ENCODE results near the gene B3GNT3.
"Not testable (repeated sequence)": the region's sequence is repeated elsewhere in the genome, so short reads cannot be mapped to it uniquely, and the experiment has no call there.

Gene B3GNT3

GRCh38 chr19:17766543-17767131, 28.3 kb upstream of the B3GNT3 start:
- no peak for DNase-seq (ENCODE audit: low read depth in 3 of 3)

- no peak for DNase-seq (ENCODE audit: low read depth in 3 of 3)
Observed at GRCh38 chr19:17767559-17767958, 27.4 kb upstream of the B3GNT3 start.

- DNase-seq (ENCODE audit: low read depth in 3 of 3), result no peak
Observed at GRCh38 chr19:17770613-17771012, 24.3 kb upstream of the B3GNT3 start.

GRCh38 chr19:17772172-17772571, 22.8 kb upstream of the B3GNT3 start:
- DNase-seq (ENCODE audit: low read depth in 3 of 3), result no peak

GRCh38 chr19:17775245-17775927, 19.6 kb upstream of the B3GNT3 start:
- DNase-seq (ENCODE audit: low read depth in 3 of 3), result no peak

- no peak for DNase-seq (ENCODE audit: low read depth in 3 of 3)
Observed at GRCh38 chr19:17775991-17776803, 18.7 kb upstream of the B3GNT3 start.

GRCh38 chr19:17777840-17778239, 17.1 kb upstream of the B3GNT3 start:
- not testable (repeated sequence) for DNase-seq (ENCODE audit: low read depth in 3 of 3)

- peak; percentile 29 to 61 (median 44) for DNase-seq (ENCODE audit: low read depth in 3 of 3)
Observed at GRCh38 chr19:17778251-17778967, 16.5 kb upstream of the B3GNT3 start.

GRCh38 chr19:17778968-17779929, 15.7 kb upstream of the B3GNT3 start:
- no peak for DNase-seq (ENCODE audit: low read depth in 3 of 3)

- no peak for DNase-seq (ENCODE audit: low read depth in 3 of 3)
Observed at GRCh38 chr19:17780781-17781180, 14.2 kb upstream of the B3GNT3 start.

GRCh38 chr19:17783721-17784120, 11.2 kb upstream of the B3GNT3 start:
- not testable (repeated sequence) for DNase-seq (ENCODE audit: low read depth in 3 of 3)

- peak; percentile 47 to 68 (median 61) for DNase-seq (ENCODE audit: low read depth in 3 of 3)
Observed at GRCh38 chr19:17784201-17785008, 10.5 kb upstream of the B3GNT3 start.

- no peak for DNase-seq (ENCODE audit: low read depth in 3 of 3)
Observed at GRCh38 chr19:17787274-17787913, 7.5 kb upstream of the B3GNT3 start.

- no peak for DNase-seq (ENCODE audit: low read depth in 3 of 3)
Observed at GRCh38 chr19:17788632-17789031, 6.3 kb upstream of the B3GNT3 start.

- DNase-seq (ENCODE audit: low read depth in 3 of 3), result no peak
Observed at GRCh38 chr19:17790059-17790780, 4.7 kb upstream of the B3GNT3 start.

GRCh38 chr19:17794412-17794730, 567 bp upstream of the B3GNT3 start:
- DNase-seq (ENCODE audit: low read depth in 3 of 3), result no peak

GRCh38 chr19:17795495-17795856, 538 bp downstream of the B3GNT3 start:
- no peak for DNase-seq (ENCODE audit: low read depth in 3 of 3)

GRCh38 chr19:17796013-17796837, 1.3 kb downstream of the B3GNT3 start:
- no peak for DNase-seq (ENCODE audit: low read depth in 3 of 3)

Data from stimulated activated CD4-positive, alpha-beta T cell treated with anti-CD3 and anti-CD28 coated beads, TNF-alpha, amount 100 ng/mL, for 48 hours (primary cell).